ENCODE measurements around the gene PYGB. TPM values are rescaled to one million over a fixed set of nuclear protein-coding genes. Genes with fewer than 3 reads are reported as not detected.

Gene PYGB
- total and polyA plus RNA-seq, 7 donors, result 4.9 to 22.3 (median 9.5) TPM

GRCh38 chr20:25209911-25210310 lies 38.0 kb upstream of the PYGB start:
- Histone ChIP-seq H3K4me3 (no peak overlapping the region), H3K27ac (no peak overlapping the region), H3K9me3 (no peaks in the 10 kb centered on the region), H3K4me1 (peaks cover 3% of the 10 kb centered on the region), H3K27me3 (ENCODE audit: insufficient read depth in 3 of 3, low read length in 2 of 3) (no peaks in the 10 kb centered on the region), H3K36me3 (ENCODE audit: insufficient read depth in 1 of 2, low read depth in 1 of 2) (peaks cover 2 to 52% of the 10 kb centered on the region in 2 donors)
- DNase-seq, result no peak
- ATAC-seq, result no peak
- no peak for TF ChIP-seq CTCF (IDR thresholded peaks at IDR 0.05)
- intact Hi-C loops (cut with DNase I), result no loop called here
- WGBS, 3 donors, result 95 to 96% (median 95%) methylated on average over 12 of the region's 12 CpGs

DNA sequence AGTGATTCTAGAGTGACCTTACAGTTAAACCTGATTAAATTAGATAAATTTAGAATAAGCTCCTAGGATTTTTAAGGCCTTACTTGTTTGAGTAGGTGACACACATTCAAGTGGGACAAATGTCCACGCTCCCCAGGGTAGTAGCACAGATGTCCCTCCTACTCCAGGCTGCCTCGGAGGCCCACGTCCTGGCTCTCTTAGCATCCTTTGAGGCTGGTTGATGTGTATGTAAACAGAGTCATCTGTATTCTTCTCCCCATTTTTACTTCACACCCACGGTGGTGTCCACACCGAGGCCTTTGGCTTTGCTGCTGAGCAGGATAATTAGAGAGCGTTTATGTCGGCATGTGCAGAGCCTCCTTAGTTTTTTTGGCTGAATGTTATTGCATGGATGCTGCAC lies 36.6 kb upstream of the PYGB start:
- H3K27me3 ChIP-seq (ENCODE audit: insufficient read depth in 3 of 3, low read length in 2 of 3), result no peaks in the 10 kb centered on the region
- intact Hi-C loops (cut with DNase I), result no loop called here
- H3K4me3 ChIP-seq, result no peak overlapping the region
- ATAC-seq (no peak), DNase-seq (no peak)
- TF ChIP-seq CTCF (IDR thresholded peaks at IDR 0.05), result no peak
- no peaks in the 10 kb centered on the region for H3K9me3 ChIP-seq
- H3K27ac ChIP-seq, result no peak overlapping the region
- 77 to 82% (median 78%) methylated on average over 7 of the region's 7 CpGs for WGBS, 3 donors
- no peaks in the 10 kb centered on the region for H3K4me1 ChIP-seq
- peaks cover 4 to 66% of the 10 kb centered on the region in 2 donors for H3K36me3 ChIP-seq (ENCODE audit: insufficient read depth in 1 of 2, low read depth in 1 of 2)

- no peak for TF ChIP-seq CTCF (IDR thresholded peaks at IDR 0.05)
- H3K4me1 ChIP-seq, result no peaks in the 10 kb centered on the region
- peaks cover 4 to 76% of the 10 kb centered on the region in 2 donors for H3K36me3 ChIP-seq (ENCODE audit: insufficient read depth in 1 of 2, low read depth in 1 of 2)
- no peaks in the 10 kb centered on the region for H3K9me3 ChIP-seq
- no peak overlapping the region for H3K4me3 ChIP-seq
- ATAC-seq (no peak), DNase-seq (no peak)
- intact Hi-C loops (cut with DNase I), result no loop called here
- H3K27me3 ChIP-seq (ENCODE audit: insufficient read depth in 3 of 3, low read length in 2 of 3), result no peaks in the 10 kb centered on the region
- WGBS, 3 donors, result 77 to 96% (median 83%) methylated on average over 5 of the region's 5 CpGs
- no peak overlapping the region for H3K27ac ChIP-seq
Observed at GRCh38 chr20:25212242-25212641, 35.6 kb upstream of the PYGB start.

DNA sequence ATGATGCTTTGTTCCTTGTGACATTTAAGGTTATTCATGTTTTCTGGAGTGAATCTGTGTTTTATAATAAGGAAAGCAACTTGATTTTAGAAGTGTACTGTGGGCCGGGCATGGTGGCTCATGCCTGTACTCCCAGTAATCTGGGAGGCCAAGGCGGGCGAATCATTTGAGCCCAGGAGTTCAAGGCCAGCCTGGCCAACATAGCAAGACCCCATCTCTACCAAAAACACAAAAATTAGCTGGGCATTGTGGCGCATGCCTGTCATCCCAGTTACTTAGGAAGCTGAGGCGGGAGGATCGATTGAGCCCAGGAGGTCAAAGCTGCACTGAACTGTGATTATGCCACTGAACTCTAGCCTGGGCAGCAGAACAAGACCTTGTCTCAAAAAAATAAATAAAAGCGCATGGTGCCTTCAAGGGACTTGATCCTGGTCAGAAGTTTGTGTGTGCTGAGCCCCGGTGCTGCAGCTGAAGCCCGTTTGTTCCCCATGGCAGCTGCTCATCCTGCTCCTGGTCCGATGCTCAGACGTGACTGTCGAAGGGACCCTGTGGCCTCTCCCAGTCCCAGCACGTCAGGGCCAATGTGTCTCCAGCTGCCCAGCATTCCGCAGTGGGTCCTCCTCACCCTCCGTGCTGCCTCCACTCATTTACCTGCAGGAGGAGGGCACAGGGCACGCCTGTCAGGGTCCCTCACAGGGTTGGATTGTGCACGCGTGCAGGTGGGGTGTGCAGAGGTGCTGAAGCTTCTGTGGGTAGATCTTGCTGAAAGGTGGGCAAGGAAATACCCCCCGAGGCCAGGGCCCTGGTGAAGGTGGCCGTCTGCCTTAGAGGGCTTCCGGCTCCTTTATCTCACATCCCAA lies 34.1 kb upstream of the PYGB start:
- Histone ChIP-seq H3K36me3 (ENCODE audit: insufficient read depth in 1 of 2, low read depth in 1 of 2) (peaks cover 8 to 90% of the 10 kb centered on the region in 2 donors), H3K27ac (no peak overlapping the region), H3K27me3 (ENCODE audit: insufficient read depth in 3 of 3, low read length in 2 of 3) (no peaks in the 10 kb centered on the region), H3K4me3 (no peak overlapping the region), H3K9me3 (no peaks in the 10 kb centered on the region), H3K4me1 (no peaks in the 10 kb centered on the region)
- intact Hi-C loops (cut with DNase I), result no loop called here
- 92 to 97% (median 93%) methylated on average over 21 of the region's 21 CpGs for WGBS, 3 donors
- no peak for TF ChIP-seq CTCF (IDR thresholded peaks at IDR 0.05)
- no peak for DNase-seq
- ATAC-seq, result no peak

GRCh38 chr20:25214426-25214790 lies 33.5 kb upstream of the PYGB start:
- intact Hi-C loops (cut with DNase I), result no loop called here
- WGBS, 3 donors, result 67 to 74% (median 73%) methylated on average over 7 of the region's 7 CpGs

More at GRCh38 chr20:25214426-25214790, 33.5 kb upstream of the PYGB start:
- Histone ChIP-seq H3K4me3 (no peak overlapping the region), H3K27me3 (ENCODE audit: insufficient read depth in 3 of 3, low read length in 2 of 3) (no peaks in the 10 kb centered on the region), H3K36me3 (ENCODE audit: insufficient read depth in 1 of 2, low read depth in 1 of 2) (peaks cover 8 to 96% of the 10 kb centered on the region in 2 donors), H3K9me3 (no peaks in the 10 kb centered on the region), H3K27ac (no peak overlapping the region), H3K4me1 (no peaks in the 10 kb centered on the region)
- no peak for DNase-seq
- TF ChIP-seq CTCF (IDR thresholded peaks at IDR 0.05), result no peak
- ATAC-seq, result no peak

Measured in psoas muscle (tissue), 8 donors.